ENCODE data around the gene SRSF12.

Gene SRSF12

GRCh38 chr6:89048985-89049384 is 68.9 kb downstream of the SRSF12 start:
- no peak for TF ChIP-seq CTCF (IDR thresholded peaks at IDR 0.05)
- no peak for DNase-seq (ENCODE audit: low spot score)
- Histone ChIP-seq H3K4me3 (no peak overlapping the region), H3K27ac (no peak overlapping the region)

GRCh38 chr6:89048288-89048923 is 69.5 kb downstream of the SRSF12 start:
- no peak for TF ChIP-seq CTCF (IDR thresholded peaks at IDR 0.05)
- no peak for DNase-seq (ENCODE audit: low spot score)
- no peak overlapping the region for H3K4me3 ChIP-seq
- no peak overlapping the region for H3K27ac ChIP-seq

GRCh38 chr6:89047473-89047872 is 70.4 kb downstream of the SRSF12 start:
- DNase-seq (ENCODE audit: low spot score), result no peak
- TF ChIP-seq CTCF (IDR thresholded peaks at IDR 0.05), result no peak
- Histone ChIP-seq H3K27ac (no peak overlapping the region), H3K4me3 (no peak overlapping the region)

Data from coronary artery (tissue), 2 donors.